Colonic mucosa (tissue), 4 donors: ENCODE measurements around the gene MRPS10. TPM values are rescaled to one million over a fixed set of nuclear protein-coding genes. Genes with fewer than 3 reads are reported as not detected.
"Not testable (repeated sequence)": the region's sequence is repeated elsewhere in the genome, so short reads cannot be mapped to it uniquely, and the experiment has no call there.

Experiments
- DNase-seq: peaks from one replicate; pipeline ENCODE4 v3.0.0-alpha.2; 2020
- H3K27ac ChIP-seq: fragments of 200-600 bp; one replicate; pipeline ENCODE4 v1.8.0; 2021
- H3K27me3 ChIP-seq: fragments of 200-600 bp; one replicate; pipeline ENCODE4 v1.8.0; 2021
- H3K36me3 ChIP-seq: fragments of 200-600 bp; one replicate; pipeline ENCODE4 v1.8.0; 2021
- H3K4me1 ChIP-seq: fragments of 200-600 bp; one replicate; pipeline ENCODE4 v1.8.0; 2021; ENCODE audit warnings: mild to moderate bottlenecking
- H3K4me3 ChIP-seq: fragments of 200-600 bp; one replicate; pipeline ENCODE4 v1.8.0; 2021
- H3K9ac ChIP-seq, 2 donors: one replicate each; pipeline ENCODE4 v1.7.0; 2013; ENCODE audit warnings: control low read depth in 2 of 2, low read depth in 2 of 2, low read length in 2 of 2
- H3K9me3 ChIP-seq: fragments of 200-600 bp; one replicate; pipeline ENCODE4 v1.8.0; 2021
- intact Hi-C: fragments of 100-400 bp; cut with DNase I; formaldehyde crosslinking; loops from one replicate; pipeline ENCODE4 v1.14.1; 2022
- total RNA-seq, 2 donors: library from RNA; stranded (reverse); fragmentation: NEBNext Ultra II Directional in 1 of 2; extraction: Animal tissue kit (Norgen Biotek cat#: 25700) in 1 of 2; gene quantifications; one replicate each; pipeline ENCODE4 v1.2.1, GENCODE V29; 2021
- TF ChIP-seq, protein P1 (sequence below): fragments of 200-600 bp; IDR thresholded peaks from one replicate; pipeline ENCODE4 v1.8.0; 2022; ENCODE audit warnings: antibody characterized with exemption, mild to moderate bottlenecking
- donor health status: healthy.
- donor health status: DM: no; HTN: no; CAD: no.
- donor health status: DM: no; HTN: no; CAD: no.

Gene MRPS10
- total RNA-seq, 2 donors from 2014 or later = 32.5 to 33.0 TPM

DNA sequence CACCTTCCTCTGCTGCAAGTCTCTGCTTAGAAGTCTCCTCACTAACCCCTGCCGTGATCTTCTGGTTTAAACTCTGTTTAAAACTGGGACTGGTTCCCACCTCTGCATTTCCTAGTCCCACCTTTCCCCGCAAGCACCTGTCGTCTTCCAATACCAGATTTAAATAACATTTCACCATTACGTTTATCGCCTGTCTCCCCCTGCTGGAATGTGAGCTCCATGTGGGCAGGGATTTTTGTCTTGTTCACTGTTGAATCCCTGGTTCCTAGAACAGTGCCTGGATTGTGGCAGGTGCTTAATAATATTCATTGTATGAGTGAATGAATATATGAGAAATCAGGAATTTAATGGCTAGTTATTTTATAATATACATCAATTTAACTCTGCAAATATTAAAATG lies 41.8 kb downstream of the MRPS10 start:
- intact Hi-C loops = no loop called here
- Histone ChIP-seq H3K9me3 (no peaks in the 10 kb centered on the region), H3K27ac (no peak overlapping the region), H3K36me3 (no peaks in the 10 kb centered on the region), H3K4me1 (no peaks in the 10 kb centered on the region), H3K27me3 (no peaks in the 10 kb centered on the region), H3K9ac (no peak overlapping the region), H3K4me3 (no peak overlapping the region)
- TF ChIP-seq, protein P1, sequence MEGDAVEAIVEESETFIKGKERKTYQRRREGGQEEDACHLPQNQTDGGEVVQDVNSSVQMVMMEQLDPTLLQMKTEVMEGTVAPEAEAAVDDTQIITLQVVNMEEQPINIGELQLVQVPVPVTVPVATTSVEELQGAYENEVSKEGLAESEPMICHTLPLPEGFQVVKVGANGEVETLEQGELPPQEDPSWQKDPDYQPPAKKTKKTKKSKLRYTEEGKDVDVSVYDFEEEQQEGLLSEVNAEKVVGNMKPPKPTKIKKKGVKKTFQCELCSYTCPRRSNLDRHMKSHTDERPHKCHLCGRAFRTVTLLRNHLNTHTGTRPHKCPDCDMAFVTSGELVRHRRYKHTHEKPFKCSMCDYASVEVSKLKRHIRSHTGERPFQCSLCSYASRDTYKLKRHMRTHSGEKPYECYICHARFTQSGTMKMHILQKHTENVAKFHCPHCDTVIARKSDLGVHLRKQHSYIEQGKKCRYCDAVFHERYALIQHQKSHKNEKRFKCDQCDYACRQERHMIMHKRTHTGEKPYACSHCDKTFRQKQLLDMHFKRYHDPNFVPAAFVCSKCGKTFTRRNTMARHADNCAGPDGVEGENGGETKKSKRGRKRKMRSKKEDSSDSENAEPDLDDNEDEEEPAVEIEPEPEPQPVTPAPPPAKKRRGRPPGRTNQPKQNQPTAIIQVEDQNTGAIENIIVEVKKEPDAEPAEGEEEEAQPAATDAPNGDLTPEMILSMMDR = no peak
- no peak for DNase-seq

DNA sequence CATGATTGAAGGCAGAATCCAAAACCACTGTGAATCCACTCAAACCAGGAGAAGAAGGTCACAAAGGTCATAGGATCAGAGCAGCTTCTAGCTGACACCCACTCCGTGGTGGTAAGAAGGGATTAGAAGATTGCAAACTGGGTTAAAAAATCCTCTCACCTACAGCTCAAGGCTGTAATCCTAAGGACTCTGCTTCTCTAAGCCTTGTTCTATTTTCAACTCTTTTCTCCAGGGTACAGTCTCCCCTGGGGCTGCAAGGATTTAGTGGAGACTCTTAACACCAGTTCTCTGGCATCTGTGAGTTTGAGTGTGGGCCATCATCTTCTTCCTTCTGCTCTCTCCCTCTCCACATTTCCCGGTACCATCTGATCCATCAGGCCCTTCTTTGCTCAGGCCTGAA lies 44.6 kb downstream of the MRPS10 start, which contains the start of gene GUCA1A:
TSS of gene GUCA1A (plus strand) at position 264 of the 400 bp plus-strand sequence. CDS start 250 bp downstream, outside the sequence.
- no peaks in the 10 kb centered on the region for H3K27me3 ChIP-seq
- DNase-seq = no peak
- TF ChIP-seq, protein P1 = no peak
- no peaks in the 10 kb centered on the region for H3K9me3 ChIP-seq
- H3K36me3 ChIP-seq = no peaks in the 10 kb centered on the region
- H3K27ac ChIP-seq = no peak within 1 kb of the TSS
- no peak within 1 kb of the TSS for H3K9ac ChIP-seq
- no peaks in the 10 kb centered on the region for H3K4me1 ChIP-seq
- intact Hi-C loops = no loop called here
- no peak within 1 kb of the TSS for H3K4me3 ChIP-seq

DNA sequence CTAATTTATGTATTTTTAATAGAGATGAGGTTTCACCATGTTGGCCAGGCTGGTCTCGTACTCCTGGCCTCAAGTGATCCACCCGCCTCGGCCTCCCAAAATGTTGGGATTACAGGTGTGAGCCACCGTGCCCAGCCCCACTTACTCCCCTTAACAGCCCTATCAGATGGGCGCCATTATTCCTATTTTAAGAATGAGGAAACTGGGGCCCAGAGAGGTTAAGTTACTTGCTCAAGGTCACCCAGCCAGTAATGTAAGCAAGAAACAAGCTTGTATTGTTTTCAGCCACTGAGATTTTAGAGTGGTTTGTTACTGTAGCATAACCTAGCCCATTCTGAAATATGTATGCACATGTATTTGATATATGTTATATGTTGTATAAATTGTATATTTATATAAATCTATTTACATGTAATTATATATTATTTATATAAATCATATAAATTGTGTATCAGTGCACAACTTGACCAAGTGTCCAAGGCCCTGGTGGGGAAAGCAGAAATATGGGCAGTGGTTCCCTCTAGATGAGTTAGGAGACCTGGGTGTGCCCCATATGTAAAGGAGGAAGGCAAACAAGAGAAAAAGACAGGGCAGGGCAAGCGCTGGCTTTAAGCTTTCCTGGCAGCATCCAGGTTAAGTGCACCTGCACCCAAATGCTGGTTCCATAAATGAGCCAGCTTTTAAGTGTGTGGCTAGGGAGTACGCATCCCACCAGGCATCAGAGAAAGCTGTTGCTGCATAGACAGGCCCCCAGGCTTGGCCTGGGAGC lies 45.7 kb downstream of the MRPS10 start:
- no peak for DNase-seq
- Histone ChIP-seq H3K4me1 (no peaks in the 10 kb centered on the region), H3K4me3 (no peak overlapping the region), H3K36me3 (no peaks in the 10 kb centered on the region), H3K27me3 (no peaks in the 10 kb centered on the region), H3K27ac (no peak overlapping the region), H3K9ac (no peak overlapping the region), H3K9me3 (no peaks in the 10 kb centered on the region)
- TF ChIP-seq, protein P1 = no peak
- intact Hi-C loops = no loop called here

DNA sequence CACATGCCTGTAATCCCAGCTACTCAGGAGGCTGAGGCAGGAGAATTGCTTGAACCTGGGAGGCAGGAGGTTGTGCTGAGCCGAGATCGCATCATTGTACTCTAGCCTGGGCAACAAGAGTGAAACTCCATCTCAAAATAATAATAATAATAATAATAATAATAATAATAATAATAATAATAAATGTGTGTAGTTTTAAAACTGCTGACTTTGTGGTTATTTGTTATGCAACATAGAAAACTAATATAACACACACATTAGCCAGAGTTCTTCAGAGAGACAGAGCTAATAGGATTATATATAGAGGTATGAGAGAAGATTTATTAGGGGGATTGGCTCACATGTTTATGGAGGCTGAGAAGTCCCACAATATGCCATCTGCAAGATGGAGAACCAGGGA lies 47.9 kb downstream of the MRPS10 start:
- H3K4me3 ChIP-seq, H3K27ac ChIP-seq, H3K9ac ChIP-seq, DNase-seq, H3K9me3 ChIP-seq, H3K36me3 ChIP-seq, H3K4me1 ChIP-seq, H3K27me3 ChIP-seq: not testable (repeated sequence)
- intact Hi-C loops = loop anchor here (2.0 kb wide), 1 partner anchor 45 kb away; no protein-coding TSS in a partner anchor

DNA sequence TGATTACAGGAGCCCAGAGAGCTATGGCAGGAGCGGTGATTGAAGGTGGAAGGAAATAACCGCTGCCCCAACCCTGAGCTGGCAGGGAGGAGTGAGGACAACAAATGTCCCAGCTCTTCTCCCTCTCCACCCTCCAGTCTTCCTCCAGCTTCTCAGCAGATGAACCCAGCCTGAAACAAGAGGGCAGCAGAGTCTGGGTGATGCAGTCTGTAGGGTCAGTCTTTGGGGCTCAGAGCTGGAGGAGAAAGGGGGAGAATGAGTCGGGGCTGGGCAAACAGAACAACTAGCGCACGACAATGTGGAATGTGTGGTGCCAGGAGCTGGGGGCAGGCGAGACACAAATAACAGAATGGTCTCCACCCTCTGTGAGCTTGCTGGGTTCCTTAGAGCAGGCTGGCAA lies 49.0 kb downstream of the MRPS10 start:
- Histone ChIP-seq H3K9me3 (no peaks in the 10 kb centered on the region), H3K27me3 (no peaks in the 10 kb centered on the region), H3K9ac (no peak overlapping the region), H3K27ac (no peak overlapping the region), H3K4me3 (no peak overlapping the region), H3K36me3 (no peaks in the 10 kb centered on the region), H3K4me1 (no peaks in the 10 kb centered on the region)
- TF ChIP-seq, protein P1 = no peak
- intact Hi-C loops = loop anchor here (2.0 kb wide), 1 partner anchor 46 kb away; no protein-coding TSS in a partner anchor
- DNase-seq = no peak
